CD14-positive monocyte (primary cell): ENCODE measurements around the gene TIGD6. TPM values are rescaled to one million over a fixed set of nuclear protein-coding genes. Genes with fewer than 3 reads are reported as not detected.

ENCODE experiments used
- DNase-seq, 3 donors: peaks; one replicate each; pipeline ENCODE4 v3.0.0-alpha.2; 2011 to 2022
- H2AFZ ChIP-seq: 2 replicates; pipeline ENCODE4 v1.6.0; 2012; ENCODE audit warnings: mild to moderate bottlenecking, low read depth, low read length, inconsistent platforms; ENCODE audit not compliant: insufficient read depth, poor library complexity, severe bottlenecking
- H3K27ac ChIP-seq, 2 donors: 1 replicate in 1 of 2; 2 replicates in 1 of 2; pipeline ENCODE4 v1.5.1; 2012 to 2013; ENCODE audit warnings: low read length in 2 of 2, control low read depth in 1 of 2, inconsistent platforms in 1 of 2, low read depth in 1 of 2, mild to moderate bottlenecking in 1 of 2
- H3K27me3 ChIP-seq, 2 donors: one replicate each; pipeline versions ENCODE4 v1.6.0 to v1.6.1; 2011 to 2013; ENCODE audit warnings: low read length in 2 of 2; ENCODE audit not compliant: control insufficient read depth in 2 of 2, insufficient read depth in 2 of 2
- H3K36me3 ChIP-seq, 2 donors: replicated peaks in 1 of 2; 1 replicate in 1 of 2; 2 replicates in 1 of 2; pipeline versions ENCODE4 v1.5.1 to v1.6.1; 2012 to 2013; ENCODE audit warnings: low read length in 2 of 2, control low read depth in 1 of 2, inconsistent platforms in 1 of 2, mild to moderate bottlenecking in 1 of 2; ENCODE audit not compliant: insufficient read depth in 2 of 2, control insufficient read depth in 1 of 2
- H3K4me1 ChIP-seq, 2 donors: 1 replicate in 1 of 2; 2 replicates in 1 of 2; pipeline versions ENCODE4 v1.5.1 to v1.6.1; 2012 to 2013; ENCODE audit warnings: low read length in 2 of 2, control low read depth in 1 of 2, inconsistent platforms in 1 of 2, mild to moderate bottlenecking in 1 of 2, moderate library complexity in 1 of 2; ENCODE audit not compliant: insufficient read depth in 2 of 2, control insufficient read depth in 1 of 2
- H3K4me2 ChIP-seq: replicated peaks from 2 replicates; pipeline ENCODE3; 2012; ENCODE audit warnings: low read length, moderate library complexity, mild to moderate bottlenecking; ENCODE audit not compliant: poor library complexity, severe bottlenecking; ENCODE audit errors: extremely low read depth
- H3K4me3 ChIP-seq, 3 experiments: fragments of 200-600 bp in 1 of 3; sonication (generic) in 1 of 3; replicated peaks in 1 of 3; 1 replicate in 2 of 3; 2 replicates in 1 of 3; pipeline ENCODE4 v1.5.1; 2011 to 2013; ENCODE audit warnings: low read length in 3 of 3, mild to moderate bottlenecking in 3 of 3, control low read depth in 2 of 3, low read depth in 2 of 3, inconsistent platforms in 1 of 3, moderate library complexity in 1 of 3
- H3K79me2 ChIP-seq: 2 replicates; pipeline ENCODE4 v1.6.0; 2012; ENCODE audit warnings: mild to moderate bottlenecking, control low read depth, inconsistent platforms, low read length, moderate library complexity; ENCODE audit not compliant: insufficient read depth
- H3K9ac ChIP-seq: 2 replicates; pipeline ENCODE4 v1.6.0; 2017; ENCODE audit warnings: low read length, mild to moderate bottlenecking; ENCODE audit not compliant: insufficient read depth, poor library complexity, severe bottlenecking
- H3K9me3 ChIP-seq, 2 donors: replicated peaks in 1 of 2; 1 replicate in 1 of 2; 2 replicates in 1 of 2; pipeline versions ENCODE4 v1.5.1 to v1.6.1; 2012 to 2013; ENCODE audit warnings: low read length in 2 of 2, control low read depth in 1 of 2; ENCODE audit not compliant: control insufficient read depth in 1 of 2, insufficient read depth in 1 of 2
- H4K20me1 ChIP-seq: 2 replicates; pipeline ENCODE4 v1.6.0; 2012; ENCODE audit warnings: mild to moderate bottlenecking, low read length, control low read depth, moderate library complexity; ENCODE audit not compliant: insufficient read depth
- H3K27ac Mint-ChIP-seq, 7 donors: one replicate each; pipeline ENCODE4 v1.8.0; 2020; ENCODE audit warnings: mild to moderate bottlenecking in 7 of 7, mixed read lengths in 7 of 7, moderate library complexity in 6 of 7, inconsistent platforms in 2 of 7
- H3K27me3 Mint-ChIP-seq, 3 donors: one replicate each; pipeline ENCODE4 v1.8.0; 2021 to 2022; ENCODE audit warnings: low read depth in 3 of 3, mild to moderate bottlenecking in 3 of 3, mixed read lengths in 3 of 3, moderate library complexity in 3 of 3, inconsistent platforms in 1 of 3
- H3K36me3 Mint-ChIP-seq, 2 donors: one replicate each; pipeline ENCODE4 v1.8.0; 2020; ENCODE audit warnings: mixed read lengths in 2 of 2, inconsistent platforms in 1 of 2, mild to moderate bottlenecking in 1 of 2
- H3K4me1 Mint-ChIP-seq: one replicate; pipeline ENCODE4 v1.8.0; 2020; ENCODE audit warnings: mild to moderate bottlenecking, mixed read lengths
- H3K4me3 Mint-ChIP-seq, 2 donors: one replicate each; pipeline ENCODE4 v1.8.0; 2020; ENCODE audit warnings: mild to moderate bottlenecking in 2 of 2, mixed read lengths in 2 of 2, moderate library complexity in 1 of 2
- H3K9me3 Mint-ChIP-seq, 7 donors: one replicate each; pipeline ENCODE4 v1.8.0; 2020 to 2022; ENCODE audit warnings: mixed read lengths in 7 of 7, mild to moderate bottlenecking in 6 of 7, moderate library complexity in 6 of 7, inconsistent platforms in 2 of 7
- CTCF ChIP-seq: fragments of 200-600 bp; IDR thresholded peaks from one replicate; pipeline ENCODE4 v1.8.0; 2022; ENCODE audit warnings: antibody characterized with exemption, mild to moderate bottlenecking
- WGBS: methylation state at CpG from one replicate; pipeline ENCODE4 v1.1.5; 2013; ENCODE audit warnings: missing lambda C conversion rate; ENCODE audit not compliant: insufficient coverage; 5-methylcytosine and 5-hydroxymethylcytosine counted together
- intact Hi-C, 2 donors: fragments of 100-400 bp; cut with micrococcal nuclease; formaldehyde crosslinking; loops; one replicate each; pipeline versions ENCODE4 v1.15.0 to v1.15.1; 2023
- polyA plus RNA-seq, 3 donors: library from polyadenylated mRNA; depleted of rRNA in 1 of 3; unstranded in 2 of 3; stranded (reverse) in 1 of 3; fragments of 300-500 nt in 2 of 3; fragments of >200 nt in 1 of 3; fragmentation: Illumina TruSeq in 2 of 3; gene quantifications; 1 replicate in 2 of 3; 2 replicates in 1 of 3; pipeline ENCODE4 v1.2.3, GENCODE V29; 2012 to 2021

TIGD6 gene
- polyA plus RNA-seq, 3 donors: 0.88 to 2.5 (median 1.8) TPM

- H3K4me3 Mint-ChIP-seq: no peak overlapping the region
- Histone ChIP-seq H3K79me2 (no peaks in the 10 kb centered on the region), H3K4me3 (no peak overlapping the region), H3K36me3 (peaks cover 94 to 98% of the 10 kb centered on the region in 2 donors), H3K27me3 (no peaks in the 10 kb centered on the region), H3K9ac (no peak overlapping the region), H4K20me1 (no peaks in the 10 kb centered on the region), H3K27ac (no peak overlapping the region), H3K4me1 (no peaks in the 10 kb centered on the region), H3K4me2 (no peak overlapping the region), H3K9me3 (no peaks in the 10 kb centered on the region), H2AFZ (no peak overlapping the region)
- 97% methylated on average over 9 of the region's 9 CpGs for WGBS
- DNase-seq: no peak
- TF ChIP-seq CTCF: no peak
- H3K27me3 Mint-ChIP-seq: no peaks in the 10 kb centered on the region
- peak overlapping the region in 1 of 7 donors; percentile 27 for H3K27ac Mint-ChIP-seq
- H3K4me1 Mint-ChIP-seq: peaks cover 3% of the 10 kb centered on the region
- peaks cover 91 to 96% of the 10 kb centered on the region in 2 donors for H3K36me3 Mint-ChIP-seq
- H3K9me3 Mint-ChIP-seq: no peaks in the 10 kb centered on the region
- intact Hi-C loops: no loop called here
Observed at GRCh38 chr5:150036513-150036912, 36.1 kb upstream of the TIGD6 start.

- H3K4me1 ChIP-seq: no peaks in the 10 kb centered on the region
- TF ChIP-seq CTCF: no peak
- no peak overlapping the region for H2AFZ ChIP-seq
- no peak overlapping the region for H3K4me3 ChIP-seq
- Mint-ChIP-seq H3K27me3 (no peaks in the 10 kb centered on the region), H3K4me1 (peaks cover 3% of the 10 kb centered on the region), H3K27ac (peak overlapping the region in 2 of 7 donors; percentile 57 to 60), H3K9me3 (no peaks in the 10 kb centered on the region), H3K36me3 (peaks cover 89 to 96% of the 10 kb centered on the region in 2 donors), H3K4me3 (no peak overlapping the region)
- no peak overlapping the region for H3K27ac ChIP-seq
- peak; percentile 12 to 50 (median 30) for DNase-seq
- intact Hi-C loops: no loop called here
- no peaks in the 10 kb centered on the region for H3K79me2 ChIP-seq
- H4K20me1 ChIP-seq: no peaks in the 10 kb centered on the region
- H3K36me3 ChIP-seq: peaks cover 94 to 98% of the 10 kb centered on the region in 2 donors
- WGBS: 50% methylated on average over 4 of the region's 7 CpGs
- H3K9ac ChIP-seq: no peak overlapping the region
- no peaks in the 10 kb centered on the region for H3K27me3 ChIP-seq
- no peak overlapping the region for H3K4me2 ChIP-seq
- H3K9me3 ChIP-seq: no peaks in the 10 kb centered on the region
Observed at GRCh38 chr5:150035139-150035895, 34.9 kb upstream of the TIGD6 start.
